Kidney capillary endothelial cell (primary cell): Measurements from ENCODE around the gene CEBPB.
"Not testable (repeated sequence)": the region's sequence is repeated elsewhere in the genome, so short reads cannot be mapped to it uniquely, and the experiment has no call there.

Source experiments
- DNase-seq: peaks from one replicate; pipeline ENCODE4 v3.0.0-alpha.2; 2018; ENCODE audit warnings: low spot score

CEBPB gene

GRCh38 chr20:50193199-50193835, 2.7 kb downstream of the CEBPB start:
- DNase-seq: no peak

DNA sequence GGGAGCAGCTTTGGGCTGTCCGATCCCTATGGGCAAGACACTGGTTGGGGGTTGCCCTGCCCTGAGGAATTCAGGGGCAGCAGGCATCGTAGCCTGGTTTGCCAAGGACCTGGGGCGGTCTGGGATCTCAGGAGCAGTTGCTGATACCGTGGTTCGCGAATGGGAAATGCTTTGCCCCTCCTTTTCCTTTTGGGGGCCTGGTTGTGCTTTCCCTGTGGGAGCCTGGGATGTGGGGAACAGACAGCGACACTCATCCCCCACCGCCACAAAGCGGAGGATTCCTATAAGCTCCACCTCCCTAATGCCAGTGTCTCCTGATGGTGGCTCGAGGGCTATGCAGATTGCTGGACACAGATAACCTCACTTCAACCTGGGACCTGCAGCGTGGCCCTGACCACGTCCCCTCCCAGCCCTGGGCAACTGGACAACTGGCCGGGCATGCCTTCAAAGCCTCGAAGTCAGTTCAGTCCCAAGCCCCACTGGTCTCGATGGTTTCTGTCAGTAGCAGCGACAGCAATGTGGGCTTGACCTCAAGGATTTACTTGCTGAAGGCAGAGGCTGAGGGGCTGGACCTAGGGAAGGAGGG, 3.3 kb downstream of the CEBPB start:
- no peak for DNase-seq

DNA sequence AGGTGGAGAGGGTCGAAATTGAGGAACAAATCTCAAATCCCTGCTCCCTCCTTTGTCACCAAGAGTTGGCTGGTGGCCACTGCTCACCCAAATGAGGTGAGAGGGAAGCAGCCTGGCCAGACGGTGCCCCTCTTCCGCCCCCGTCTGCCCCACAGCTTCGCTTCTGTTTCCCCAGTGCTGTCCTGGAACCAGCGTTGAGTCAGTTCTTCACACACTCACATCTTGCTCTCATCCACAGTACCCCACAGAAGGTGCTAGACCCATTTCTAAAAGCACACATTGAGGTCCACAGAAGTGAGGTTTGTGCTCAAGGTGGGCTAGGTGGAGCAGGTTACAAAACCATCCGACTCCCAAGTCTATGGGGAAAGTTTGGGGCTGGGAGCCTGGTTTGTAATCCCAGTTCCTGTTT, 3.8 kb downstream of the CEBPB start:
- no peak for DNase-seq

DNA sequence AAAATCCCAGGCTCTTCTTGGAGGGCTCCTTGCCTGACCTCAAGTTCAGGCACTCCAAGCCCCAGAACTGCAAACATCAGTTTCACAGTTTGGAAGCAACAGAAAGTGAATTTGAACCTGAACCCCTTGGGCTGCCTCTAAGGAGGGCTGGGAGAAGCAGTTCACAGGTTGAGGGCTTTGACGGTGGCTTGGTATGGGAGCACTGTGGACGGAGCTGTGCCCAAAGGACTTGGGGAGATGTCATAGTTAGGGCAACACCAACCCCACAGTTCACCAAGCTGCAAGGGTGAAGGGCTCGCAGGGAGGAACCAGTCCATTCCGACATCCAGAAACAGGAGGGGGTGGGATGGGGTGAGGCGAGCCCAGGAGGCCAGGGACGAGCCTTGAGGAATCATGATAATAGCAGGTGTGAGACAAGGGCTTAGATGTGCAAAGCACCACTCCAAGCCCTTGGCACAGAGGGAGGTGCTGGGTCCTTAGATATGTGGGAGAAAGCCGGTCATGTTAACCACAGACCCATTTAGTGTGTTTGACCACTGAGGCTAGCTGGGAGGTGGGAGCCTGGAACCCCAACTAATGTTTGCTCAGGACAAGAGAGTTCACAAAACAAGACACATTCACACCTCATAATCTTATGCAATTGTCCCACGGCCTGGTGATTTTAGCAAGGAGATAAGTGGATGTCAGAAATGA, 4.3 kb downstream of the CEBPB start:
- DNase-seq: no peak

DNA sequence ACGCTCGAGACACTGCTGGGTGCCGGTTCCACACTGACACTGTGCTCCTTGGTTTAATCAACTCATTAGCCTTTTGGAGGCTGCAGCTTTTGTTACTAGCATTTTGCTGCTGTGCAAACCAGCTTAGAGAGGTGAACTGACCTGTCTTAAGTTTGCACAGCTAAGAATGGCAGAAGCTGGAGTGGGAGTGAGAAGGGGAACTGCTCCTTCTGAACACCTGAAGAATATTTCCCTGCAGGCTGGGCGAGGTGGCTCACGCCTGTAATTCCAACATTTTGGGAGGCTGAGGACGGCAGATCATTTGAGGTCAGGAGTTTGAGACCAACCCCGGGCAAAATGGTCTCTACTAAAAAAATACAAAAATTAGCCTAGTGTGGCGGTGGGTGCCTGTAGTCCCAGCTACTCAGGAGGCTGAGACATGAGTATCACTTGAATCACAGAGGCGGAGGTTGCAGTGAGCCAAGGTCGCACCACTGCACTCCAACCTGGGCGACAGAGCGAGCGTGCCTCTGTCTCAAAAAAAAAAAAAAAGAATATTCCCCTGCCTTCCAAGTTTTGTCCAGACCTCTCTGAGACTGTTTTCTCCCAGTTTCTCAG, 5.0 kb downstream of the CEBPB start:
- no peak for DNase-seq

DNA sequence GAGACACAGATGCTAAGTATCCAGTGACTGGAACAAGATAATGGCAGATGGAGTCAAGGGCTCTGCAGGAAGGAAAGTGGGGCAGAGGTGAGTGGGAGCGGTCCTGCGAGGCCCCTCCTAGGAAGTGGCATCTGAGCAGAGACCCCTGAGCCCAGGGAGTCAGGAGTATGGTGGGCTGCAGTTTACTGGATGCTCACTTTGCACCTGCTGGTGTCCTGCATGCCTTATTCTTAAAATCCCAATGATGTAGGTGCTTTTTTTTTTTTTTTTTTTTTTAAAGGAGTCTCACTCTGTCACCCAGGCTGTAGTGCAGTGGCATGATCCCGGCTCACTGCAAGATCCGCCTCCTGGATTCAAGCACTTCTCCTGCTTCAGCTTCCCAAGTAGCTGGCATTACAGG, 5.6 kb downstream of the CEBPB start:
- DNase-seq: no peak

- DNase-seq: no peak
Measured at GRCh38 chr20:50196896-50197295, 6.3 kb downstream of the CEBPB start.

DNA sequence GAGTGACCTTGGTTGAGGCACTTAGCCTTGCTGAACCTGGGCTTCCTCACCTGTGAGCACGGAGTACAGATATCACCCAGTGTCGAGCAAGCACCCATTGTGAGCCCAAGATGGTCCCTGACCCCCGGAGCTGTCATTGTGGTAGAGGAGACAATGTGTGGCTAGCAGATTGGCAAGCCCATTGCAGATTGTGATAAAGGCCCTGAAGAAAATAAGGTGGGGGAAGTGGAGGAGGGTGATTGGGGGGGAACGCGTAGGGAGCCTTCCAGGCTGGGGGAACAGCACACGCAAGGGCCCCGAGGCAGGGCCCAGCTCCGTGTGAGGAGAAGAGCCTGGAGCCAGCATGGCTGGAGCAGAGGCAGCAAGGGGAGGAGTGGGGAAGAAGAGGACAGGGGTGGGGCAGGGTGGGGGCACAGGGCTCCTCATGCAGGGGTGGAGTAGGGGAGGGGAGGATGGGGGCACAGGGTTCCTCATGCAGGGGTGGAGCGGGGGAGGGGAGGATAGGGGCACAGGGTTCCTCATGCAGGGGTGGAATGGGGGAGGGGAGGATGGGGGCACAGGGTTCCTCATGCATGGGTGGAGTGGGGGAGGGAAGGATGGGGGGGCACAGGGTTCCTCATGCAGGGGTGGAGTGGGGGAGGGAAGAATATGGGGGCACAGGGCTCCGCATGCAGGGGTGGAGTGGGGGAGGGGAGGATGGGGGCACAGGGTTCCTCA, 7.0 kb downstream of the CEBPB start:
- DNase-seq: no peak

DNA sequence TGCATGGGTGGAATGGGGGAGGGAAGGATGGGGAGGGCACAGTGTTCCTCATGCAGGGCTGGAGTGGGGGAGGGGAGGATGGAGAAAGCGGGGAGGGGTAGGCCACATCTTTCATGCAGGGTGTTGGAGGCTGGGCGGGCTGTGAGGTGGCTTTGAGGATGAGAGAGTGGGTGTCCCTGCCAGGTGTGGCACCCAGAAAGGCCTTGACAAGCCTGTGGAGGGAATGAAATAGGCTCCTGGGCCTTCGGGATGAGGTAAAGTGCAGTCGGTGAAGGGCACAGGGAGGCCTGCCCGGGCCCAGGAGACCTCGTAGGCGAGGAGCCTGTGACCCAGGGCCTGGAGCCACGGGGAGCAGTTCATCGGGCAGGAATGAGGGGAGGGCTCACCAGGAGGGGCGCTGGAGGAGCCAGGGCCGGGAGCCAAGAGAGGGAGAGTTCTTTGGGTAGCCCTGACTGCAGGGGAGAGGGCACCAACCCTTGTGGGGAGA, 7.6 kb downstream of the CEBPB start:
- no peak for DNase-seq

DNA sequence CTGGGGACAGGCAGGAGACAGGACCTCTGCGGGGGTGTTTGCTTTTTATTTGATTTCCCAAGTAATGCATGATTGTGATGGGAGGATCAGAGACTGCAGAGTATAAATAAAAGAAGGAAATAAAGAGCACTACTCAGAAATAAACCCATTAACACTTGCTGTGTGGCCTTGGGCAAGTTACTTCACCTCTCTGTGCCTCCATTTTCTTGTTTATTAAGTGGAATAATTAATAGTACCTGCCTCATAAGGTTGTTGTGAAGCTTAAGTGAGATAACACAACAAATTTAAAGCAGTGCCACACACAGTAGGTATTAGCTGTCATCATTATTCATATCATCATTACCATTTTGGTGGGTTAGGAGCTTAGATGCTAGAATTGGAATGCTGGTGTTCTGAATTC, 8.1 kb downstream of the CEBPB start:
- DNase-seq: no peak

DNA sequence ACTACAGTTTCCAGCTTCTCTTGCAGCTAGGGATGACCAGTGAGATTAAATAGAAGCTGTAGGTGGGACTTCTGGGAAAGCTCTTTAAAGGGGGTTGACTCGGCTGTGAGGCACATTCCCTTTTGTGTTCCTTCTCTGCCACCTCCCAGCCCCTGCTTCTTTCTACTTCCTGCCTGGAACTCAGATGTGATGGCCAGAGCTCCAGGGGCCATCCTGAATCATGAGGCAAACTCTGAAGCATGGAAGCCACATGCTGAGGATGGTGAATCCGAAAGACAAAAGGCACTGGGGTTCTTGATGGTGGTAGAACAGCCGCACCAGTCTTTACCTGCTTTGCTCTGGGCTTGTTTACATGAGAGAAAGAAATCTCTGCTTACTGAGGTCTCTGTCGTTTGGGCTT, 9.1 kb downstream of the CEBPB start:
- no peak for DNase-seq

GRCh38 chr20:50200482-50201104, 10.0 kb downstream of the CEBPB start:
- no peak for DNase-seq

DNA sequence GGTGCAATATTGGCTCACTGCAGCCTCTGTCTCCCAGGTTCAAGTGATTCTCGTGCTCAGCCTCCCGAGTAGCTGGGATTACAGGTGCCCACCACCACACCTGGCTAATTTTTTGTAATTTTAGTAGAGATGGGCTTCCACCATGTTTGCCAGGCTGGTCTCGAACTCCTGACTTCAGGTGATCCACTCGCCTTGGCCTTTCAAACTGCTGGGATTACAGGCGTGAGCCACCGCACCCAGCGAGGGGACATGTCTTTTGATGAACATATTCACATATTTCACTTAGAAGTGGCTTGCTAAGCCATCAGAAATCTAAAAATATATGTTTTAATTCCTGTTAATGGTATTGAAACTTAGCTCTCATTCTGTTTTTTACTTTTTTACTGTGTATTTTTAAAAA, 11.1 kb downstream of the CEBPB start:
- not testable (repeated sequence) for DNase-seq

GRCh38 chr20:50202677-50203076, 12.0 kb downstream of the CEBPB start:
- no peak for DNase-seq

- DNase-seq: no peak
Measured at GRCh38 chr20:50203951-50204937, 13.6 kb downstream of the CEBPB start.

- DNase-seq: no peak
Measured at GRCh38 chr20:50207026-50207425, 16.4 kb downstream of the CEBPB start.

DNA sequence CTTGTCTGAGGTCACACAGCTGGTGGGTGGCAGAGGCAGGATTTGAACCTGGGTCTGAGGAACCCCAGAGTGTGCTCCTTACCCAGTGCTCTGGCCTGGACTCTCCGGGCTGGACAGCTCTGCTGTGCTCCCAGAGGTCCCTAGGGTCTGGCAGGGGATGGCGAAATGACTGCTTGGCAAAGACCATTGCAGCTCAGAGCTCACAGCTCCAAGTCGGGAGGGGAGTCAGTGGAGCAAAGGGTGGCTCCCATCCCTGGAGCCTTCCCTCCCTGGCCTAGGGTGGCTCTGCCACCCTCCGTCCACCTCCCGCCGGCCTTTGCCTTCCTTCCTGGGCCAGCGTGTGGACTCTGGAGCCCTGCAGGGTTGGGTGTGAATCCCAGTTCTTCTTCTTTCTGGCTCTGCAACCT, 17.5 kb downstream of the CEBPB start:
- DNase-seq: no peak

DNA sequence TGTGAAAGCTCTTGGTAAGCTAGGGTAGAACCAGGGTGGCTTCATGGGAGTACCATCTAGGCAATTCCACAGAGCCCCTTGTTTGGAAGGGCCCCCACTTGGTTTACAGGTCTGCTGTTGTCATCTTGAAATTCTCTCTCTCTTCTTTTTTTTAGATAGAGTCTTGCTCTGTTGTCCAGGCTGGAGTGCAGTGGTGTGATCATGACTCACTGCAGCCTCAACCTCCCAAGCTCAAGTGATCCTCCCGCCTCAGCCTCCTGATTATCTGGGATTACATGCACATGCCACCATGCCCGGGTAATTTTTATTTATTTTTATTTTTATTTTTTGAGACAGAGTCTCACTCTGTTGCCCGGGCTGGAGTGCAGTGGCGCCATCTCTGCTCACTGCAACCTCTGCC, 18.2 kb downstream of the CEBPB start:
- DNase-seq: not testable (repeated sequence)

GRCh38 chr20:50210066-50210619, 19.5 kb downstream of the CEBPB start:
- no peak for DNase-seq

DNA sequence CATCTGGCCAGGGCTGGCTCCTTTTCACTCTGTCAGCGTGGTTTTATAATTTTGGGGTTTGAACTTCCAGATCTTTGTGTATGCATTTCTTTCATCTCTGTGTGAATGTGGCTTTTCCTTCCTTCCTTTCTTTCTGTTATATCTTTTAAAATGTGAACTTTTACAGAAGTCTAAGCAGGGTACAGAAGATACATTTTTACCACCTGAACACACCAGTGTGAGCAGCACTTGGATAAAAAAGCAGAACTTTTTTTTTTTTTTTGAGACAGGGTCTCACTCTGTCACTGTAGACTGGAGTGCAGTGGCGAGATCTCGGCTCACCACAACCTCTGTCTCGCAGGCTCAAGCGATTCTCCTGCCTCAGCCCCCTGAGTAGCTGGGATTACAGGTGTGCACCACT, 20.5 kb downstream of the CEBPB start:
- DNase-seq: no peak
